HG02981 (cell line): Measurements from ENCODE around the gene NTSR2.

Source experiments
- ATAC-seq: cut with Tn5 transposase; IDR thresholded peaks from one replicate; pipeline ENCODE4 v1.9.1; 2021; ENCODE audit warnings: mild to moderate bottlenecking, moderate library complexity; ENCODE audit not compliant: unreplicated experiment

NTSR2 gene

DNA sequence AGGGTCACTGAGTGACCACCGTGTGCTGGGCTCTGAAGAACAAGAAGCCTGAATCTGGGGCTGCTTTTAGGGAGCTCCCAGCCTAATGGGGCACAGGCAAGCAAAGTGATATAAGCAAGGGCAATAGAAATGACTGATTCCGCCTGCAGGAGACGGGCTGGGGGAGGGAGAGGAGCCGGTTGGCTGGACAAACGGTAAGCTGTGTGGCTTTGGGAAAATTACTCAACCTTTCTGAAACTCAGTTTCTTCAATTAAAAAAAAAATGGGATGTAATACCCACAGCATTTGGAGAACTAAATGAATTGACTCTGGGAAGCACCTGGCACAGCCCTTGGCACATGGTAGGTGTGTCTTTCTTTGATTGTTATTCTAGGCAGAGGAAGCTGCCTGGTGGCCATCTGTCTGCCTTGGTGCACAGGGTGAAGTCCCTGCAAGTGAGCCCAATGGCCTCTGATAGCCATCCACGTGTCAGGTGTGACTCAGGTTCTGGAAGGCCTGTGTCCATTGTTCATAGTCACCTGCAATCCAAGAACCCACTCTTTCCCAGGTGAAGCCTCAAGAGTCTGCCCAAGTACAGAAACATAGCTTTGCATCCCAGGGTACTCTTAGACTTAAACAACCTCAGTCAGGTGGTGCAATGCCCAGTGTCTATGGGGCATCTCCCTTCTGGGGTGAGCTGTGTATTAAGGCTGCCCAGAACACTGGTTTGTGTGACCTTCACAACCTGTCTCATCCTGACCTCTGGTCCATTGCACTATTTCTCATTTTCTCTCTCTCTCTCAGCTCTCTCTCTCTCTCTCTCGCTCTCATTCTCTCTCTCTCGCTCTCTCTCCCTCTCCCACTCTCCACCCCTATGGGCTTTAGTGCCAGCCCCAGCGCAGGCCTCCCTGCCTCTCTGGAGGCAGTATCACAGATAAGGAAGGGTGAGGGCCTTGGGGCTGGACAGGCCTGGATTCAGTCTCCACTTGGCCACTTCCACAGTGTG lies 30.0 kb upstream of the NTSR2 start:
- no peak for ATAC-seq

DNA sequence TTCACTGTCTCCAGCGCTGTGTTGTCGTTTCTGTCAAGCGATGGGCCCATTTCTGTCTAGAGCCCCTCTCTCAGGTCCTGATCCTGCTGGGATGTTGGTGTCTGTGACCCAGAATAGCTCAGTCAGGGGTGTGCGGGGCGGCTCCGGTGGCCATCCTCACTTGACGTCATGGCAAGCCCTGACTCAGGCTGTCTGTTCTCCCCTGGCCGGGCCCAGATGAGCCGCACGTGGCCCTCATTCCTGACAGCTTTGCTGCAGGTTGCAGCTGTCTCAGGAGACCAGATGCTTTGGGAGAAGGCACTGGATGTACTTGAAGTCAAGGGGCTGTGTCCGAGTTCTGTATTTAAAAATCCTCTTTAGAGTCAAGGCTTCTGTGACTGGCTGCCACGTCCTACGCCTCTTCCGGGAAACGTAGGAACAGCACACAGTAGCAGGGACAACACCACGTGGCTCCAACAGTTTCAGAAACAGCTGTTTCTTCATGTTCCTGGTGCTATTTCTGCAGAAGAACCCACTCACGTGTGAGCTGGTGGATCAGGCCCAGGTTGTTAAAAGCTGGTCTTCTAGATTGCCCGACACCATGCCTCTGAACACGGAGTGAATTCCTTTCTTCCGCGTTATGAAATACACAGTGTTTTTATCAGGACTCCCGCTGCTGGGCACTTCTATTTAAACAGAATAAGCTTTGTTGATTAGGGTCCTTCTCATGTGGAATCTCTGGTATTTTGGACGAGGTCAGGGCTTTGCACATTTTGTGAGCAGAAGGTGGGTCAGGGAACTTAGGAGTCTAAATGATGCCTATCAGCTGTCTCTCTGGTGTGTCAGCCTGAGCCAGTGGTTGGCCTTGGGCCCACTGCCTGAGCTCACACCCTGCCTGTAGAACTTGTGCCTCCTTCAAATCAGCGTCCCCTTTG lies 28.3 kb upstream of the NTSR2 start:
- ATAC-seq = no peak

DNA sequence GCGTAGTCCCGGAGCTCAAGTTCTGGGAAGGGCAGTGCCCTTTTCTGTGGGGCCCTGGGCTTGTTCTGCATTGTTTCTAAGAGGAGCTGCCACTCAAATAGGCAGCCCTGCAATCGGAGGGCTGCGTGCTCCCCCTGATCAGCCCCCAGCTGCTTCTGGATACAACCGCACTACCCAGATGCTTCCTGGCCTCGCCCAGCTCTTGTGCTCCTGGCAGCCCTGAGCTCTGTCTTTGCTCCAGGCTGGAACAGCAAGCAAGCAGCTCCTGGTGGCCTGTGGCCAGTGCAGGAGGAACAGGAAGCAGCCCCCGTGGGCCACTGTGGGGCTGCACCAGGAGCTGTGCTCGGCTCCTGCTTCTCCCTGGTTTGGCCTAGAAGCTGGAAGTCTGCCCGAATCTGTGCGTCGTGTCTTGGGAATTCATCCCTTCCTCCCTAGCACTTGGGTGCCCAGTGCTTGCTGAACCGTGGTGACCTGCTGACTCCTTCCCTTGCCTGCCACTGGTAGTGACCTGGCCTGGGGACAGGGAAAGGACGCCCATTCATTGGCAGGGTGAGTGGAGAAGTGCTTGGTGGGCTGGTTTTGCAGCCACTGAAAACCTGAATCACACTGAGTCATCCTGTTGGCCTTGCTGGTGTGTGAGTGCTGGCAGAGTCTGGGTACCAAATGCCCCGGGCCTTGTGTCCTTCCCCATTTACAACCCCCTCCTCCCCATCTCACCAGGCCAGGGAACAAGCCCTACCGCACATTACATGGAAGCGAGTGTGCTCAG lies 27.3 kb upstream of the NTSR2 start:
- no peak for ATAC-seq

DNA sequence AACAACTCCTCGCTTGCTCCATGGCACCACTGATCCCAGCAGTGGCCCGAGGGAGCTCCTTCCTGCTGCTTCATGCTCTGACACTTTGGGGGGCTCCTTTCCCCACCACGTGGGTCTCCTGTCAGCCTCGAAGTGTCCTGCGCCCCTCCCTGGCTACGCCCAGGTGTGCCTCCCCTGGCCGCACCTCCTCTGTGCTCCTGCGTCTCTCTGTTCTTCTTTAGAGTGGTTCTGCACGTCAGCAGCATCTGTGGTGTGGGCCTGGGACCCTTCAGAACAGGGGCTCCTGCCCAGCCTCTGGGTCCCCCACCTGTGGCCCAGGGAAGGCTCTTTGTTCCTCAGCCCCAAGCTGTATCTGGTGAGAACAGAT lies 26.7 kb upstream of the NTSR2 start:
- ATAC-seq = no peak

DNA sequence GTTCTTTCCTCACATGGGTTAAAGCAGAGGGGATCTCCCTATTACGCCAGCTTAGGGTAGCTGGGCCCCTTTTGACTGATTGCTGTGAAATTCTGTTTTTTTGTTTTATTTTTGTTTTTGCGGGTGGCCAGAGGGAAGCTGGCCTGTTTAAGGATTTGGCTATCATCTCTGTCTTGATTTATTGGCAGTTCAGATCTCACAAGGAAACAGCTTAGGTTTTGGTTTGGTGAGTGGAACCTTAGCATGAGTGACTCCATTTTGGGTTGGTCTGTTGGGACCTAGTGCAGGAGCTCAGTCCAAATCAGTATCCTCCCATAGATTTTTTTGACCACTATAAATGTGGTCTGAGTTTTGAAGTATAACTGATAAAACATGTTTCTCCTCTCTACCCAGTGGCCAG lies 25.6 kb upstream of the NTSR2 start:
- no peak for ATAC-seq

DNA sequence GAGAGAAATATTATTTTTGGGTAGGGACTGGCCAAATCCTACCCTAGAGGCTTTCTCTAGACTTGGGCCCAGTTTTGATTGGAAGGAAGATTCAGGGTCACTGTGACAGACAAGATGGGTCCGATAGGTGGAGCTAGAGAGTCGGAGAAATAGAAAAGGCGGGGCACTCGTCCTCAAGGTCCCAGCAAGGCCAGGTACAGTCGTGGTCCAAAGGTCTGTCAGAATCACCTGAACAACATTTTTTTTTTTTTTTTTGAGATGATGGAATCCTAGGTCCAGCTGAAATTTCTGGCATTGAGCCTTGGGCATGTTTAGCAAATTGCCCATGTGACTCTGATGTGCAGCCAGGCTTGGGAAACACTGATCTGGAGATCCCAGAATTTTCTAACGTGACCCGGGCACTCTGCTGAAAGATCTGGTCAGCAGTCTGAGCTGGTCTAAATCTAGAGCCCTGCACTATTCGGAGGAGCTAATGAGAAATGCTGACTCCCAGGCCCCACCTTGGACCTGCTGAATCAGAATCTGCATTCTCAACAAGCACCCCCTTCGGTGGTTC lies 23.0 kb upstream of the NTSR2 start:
- peak; percentile 79 for ATAC-seq

DNA sequence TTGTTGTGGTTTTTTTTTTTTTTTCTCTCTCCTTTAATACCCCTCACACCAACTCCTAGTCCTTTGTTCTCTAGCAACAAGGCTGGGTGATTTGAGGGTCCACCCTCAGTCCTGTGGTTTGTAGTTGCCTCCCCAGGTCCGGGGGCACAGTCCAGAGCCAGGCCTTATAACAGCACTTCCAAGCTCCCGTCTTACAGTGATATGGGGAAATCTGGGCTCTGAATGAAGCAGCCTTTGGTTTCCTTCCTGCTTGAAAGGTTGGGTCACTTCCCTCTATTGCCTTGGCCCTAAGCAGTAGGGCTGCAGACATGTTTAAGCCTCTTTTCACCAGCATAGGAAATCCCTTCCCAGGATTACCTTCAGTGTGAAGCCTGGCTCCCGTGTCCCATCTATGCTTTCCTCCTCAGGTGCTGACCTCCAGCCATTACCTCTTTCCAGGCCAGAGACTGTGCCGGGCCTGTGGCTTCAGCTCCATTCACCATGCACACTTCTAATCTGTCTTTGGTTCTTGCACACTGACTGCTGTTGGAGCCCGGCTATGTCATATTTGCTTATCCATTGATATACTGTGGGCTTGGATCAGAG lies 21.2 kb upstream of the NTSR2 start:
- no peak for ATAC-seq

DNA sequence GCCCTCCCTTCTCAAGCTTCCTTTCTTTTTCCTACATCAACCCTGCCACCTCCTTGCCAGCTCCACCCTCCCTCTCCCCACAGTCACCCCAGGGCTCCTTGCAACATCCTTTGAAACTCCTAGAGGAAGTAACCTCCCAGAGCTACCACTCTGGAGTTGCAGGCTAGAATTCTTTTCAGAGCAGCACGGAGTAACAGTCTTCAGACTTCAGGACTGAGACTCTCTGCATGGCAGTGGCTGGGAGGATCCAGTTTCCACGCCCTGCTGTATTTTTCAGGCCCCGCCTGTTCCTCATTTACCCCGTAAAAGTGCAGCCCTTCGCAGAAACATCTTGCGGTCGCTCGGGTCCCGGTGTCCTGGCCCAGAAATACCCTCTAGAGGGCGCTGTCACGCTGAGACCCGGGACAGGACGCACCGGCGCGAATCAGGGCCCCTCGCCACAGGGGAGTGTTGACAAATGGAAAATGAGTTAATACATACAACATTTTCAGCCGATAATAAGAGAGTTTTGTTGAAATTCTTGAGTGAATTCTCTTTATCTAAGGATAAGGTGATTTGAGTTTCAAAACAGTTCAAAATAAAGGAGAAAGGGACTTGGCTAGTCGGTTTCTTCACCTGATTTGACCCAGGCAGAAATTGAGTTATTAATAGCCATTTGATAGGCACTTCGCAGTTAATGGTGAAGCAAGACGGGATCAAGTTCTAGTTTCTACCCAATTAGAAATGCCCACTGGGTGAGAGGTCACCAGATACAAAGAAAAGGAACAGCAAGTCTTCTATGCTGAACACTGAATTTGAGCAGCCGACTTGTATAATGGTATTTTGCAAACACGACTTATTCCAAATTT lies 18.5 kb upstream of the NTSR2 start:
- ATAC-seq = peak; percentile 74

DNA sequence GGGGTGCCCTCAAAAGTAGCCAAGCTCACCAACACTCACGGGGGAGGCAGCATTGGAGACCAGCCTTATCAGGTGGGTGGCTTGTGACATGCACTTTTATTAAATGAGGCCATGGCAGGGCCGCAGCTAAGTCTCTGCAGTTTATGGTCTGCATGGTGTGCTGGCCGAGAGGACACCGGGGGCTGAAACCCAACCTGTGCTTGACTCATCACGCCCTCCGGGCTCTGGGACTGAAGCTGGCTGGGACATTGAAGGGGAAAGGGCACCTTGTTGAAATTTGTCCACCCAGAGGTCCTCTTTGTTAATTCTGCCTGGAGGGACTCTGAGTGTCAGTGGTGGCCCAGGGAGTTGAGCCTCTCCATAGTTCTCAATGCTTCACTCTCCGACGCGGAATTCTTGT lies 17.7 kb upstream of the NTSR2 start:
- no peak for ATAC-seq

DNA sequence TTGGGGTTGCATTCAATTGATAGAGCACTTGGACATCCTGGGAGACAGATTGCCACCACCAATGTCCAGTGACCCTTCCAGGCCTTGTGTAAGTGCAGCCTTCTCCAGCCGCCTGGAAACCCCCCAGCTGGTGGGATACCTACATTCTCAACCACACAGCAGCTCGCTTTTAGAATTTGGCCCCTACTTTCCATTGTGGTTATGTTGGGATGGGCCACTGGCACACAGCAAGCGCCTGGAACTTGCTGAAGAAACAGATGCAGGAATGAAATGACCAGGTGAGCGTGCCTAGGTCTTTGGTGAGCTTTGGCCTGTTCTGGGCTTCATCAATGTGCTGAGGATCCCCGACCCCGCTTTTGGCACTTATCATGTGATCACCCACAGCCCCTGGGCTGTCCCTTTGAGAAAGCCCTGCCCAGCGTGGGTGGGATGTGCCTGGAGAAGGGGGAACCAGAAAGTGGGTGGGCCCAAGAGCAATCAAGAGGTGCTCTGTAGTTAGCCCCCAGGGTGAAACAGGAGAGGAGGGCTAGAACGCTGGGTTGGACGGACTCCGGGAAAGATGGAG lies 16.0 kb upstream of the NTSR2 start:
- no peak for ATAC-seq

DNA sequence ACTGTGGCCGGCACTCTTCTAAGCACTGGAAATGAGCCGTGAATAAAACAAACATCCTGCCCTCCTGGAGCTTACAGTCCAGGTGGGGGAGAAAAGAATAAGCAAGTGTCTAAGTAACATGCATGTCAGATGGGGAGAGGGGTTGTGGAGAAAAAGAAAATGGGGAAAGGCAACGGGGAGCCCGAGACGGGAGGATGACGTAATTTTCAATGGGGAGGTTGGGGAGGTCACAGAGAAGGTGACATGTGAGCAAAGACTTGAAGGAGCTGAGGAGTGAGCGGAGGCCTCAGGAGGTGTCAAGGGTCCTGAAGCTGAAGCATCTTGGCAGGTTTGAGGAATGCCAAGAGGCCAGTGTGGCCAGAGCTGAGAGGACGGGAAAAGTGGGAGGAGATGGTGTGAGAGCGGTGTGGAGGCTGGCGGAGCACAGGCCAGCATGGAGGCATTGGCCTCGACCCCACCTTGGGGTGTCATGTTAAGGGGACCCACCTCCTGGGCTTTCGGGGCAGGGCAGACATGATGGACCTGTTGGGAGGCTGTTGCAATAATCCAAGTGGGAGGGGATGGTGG lies 15.0 kb upstream of the NTSR2 start:
- no peak for ATAC-seq

DNA sequence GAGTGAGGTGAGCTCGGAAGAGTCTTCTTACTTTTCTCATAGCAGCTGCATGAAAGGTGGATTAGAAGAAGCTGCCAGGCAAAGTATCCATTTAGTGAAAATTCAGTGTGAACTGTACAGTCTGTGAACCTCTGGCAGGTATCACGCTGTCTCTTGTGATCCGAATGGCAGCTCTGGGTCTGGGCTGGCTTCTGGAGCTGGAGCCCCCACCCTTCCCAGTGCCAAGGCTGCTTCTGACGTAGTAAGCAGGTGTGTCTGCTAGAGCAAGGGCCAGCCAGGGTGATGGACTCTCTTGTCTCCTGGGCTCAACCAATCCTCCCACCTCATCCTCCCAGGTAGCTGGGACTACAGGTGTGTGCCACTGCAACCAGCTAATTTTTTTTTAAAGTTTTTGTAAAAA lies 14.0 kb upstream of the NTSR2 start:
- no peak for ATAC-seq

DNA sequence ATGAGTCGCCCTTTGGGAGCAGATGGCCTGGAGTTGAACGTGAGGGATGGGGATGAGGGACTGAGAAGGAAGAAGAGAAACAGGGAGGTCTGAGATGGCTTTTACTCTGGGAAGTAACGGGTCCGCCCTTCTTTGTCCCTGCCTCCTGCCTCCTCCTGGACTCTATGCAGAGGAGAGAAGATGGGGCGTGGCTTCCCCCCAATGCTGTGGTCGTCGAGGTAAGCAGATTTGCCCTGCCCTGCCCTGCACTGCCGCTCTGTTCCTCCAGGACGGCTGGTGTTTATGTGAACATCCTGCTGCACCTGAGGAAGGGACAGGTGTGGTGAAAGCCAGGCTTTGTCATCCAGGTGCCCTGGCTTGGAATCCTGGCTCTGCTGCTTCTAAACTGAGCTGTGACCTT lies 13.5 kb upstream of the NTSR2 start:
- ATAC-seq = no peak

DNA sequence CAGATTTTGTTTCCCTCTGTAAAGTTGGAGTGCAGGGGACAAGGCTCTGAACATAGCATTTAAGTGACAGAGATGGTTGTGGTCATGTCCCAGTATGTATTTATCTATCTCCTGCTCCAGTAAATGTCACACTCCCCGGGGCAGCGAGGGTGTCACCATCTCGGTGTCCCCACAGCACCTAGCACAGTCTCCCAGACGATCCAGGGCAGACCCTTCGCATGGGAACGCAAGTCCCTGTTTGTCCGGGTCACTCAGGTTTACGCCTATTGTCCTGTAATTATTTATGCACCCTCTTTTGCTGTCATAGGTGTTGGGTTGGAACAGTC lies 12.6 kb upstream of the NTSR2 start:
- no peak for ATAC-seq

DNA sequence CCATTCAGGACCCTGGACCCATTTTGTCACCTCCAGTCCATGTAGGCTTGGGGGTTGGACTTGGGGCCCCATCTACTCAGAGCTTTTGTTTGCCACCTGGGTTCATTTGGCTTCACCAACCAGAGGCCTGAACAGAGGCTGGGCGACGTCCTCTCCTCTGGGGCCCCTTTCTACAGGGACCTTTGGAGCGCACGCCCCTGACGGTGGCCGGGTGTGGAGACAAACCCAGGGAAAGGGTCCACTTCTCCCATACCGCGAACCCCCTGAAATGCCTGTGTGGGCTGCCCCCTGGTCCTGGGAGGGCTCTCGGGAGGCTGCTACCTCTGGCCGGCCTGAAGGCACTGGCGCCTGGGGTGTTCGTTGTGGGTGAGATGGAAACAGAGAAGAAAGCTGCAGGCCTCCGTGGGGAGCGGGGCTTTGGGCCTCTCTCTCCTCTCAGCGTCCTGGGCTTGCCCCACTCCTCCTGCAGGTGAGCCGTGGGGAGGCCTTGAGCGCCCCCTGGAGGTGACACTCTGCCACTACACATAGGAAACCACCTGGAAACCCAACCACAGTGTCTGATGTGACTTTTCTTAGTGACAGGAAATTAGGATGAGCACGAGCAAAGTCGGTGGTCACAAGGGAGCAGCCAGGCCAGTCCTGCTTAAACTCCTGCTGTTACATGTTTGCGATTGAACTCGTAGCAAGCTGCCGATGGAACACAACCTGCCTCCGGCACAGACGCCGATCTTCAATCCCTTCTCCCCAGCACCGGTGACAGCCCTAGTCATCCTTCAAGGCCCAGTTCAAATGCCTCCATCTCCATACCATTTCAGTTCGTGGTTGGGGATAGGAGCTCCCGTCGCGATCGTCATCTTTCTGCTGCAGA lies 12.0 kb upstream of the NTSR2 start:
- ATAC-seq = peak; percentile 61

DNA sequence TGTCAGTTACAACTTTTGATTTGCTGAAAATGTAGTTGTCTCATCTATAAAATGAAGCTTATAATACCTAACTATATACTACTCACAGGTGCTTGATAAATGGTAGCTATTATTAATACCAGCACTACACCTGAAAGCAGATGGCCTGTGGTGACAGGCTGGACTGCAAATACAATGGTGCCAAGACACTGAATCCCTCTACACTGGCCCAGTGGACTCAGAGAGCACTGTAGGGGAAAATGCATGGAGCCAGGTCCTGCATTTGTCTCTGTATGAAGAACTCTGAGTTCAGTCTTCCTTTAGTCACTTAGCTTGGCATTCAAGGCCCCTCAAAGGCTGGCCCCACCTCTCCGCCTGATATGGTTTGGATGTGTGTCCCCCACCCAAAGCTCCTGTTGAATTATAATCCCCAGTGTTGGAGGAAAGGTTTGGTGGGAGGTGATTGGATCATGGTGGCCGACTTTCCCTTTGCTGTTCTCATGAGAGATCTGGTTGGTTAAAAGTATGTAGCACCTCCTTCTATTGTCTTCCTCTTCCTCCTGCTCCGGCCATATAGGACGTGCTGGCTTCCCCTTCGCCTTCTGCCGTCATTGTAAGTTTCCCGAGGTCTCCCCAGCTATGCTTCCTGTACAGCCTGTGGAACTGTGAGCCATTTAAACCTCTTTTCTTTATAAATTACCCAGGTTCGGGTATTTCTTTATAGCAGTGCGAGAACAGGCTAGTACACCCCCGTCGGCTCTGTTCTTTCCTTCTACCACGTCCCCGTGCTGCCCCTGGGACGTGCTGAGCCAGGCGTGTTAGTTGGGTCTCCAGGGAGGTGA lies 11.1 kb upstream of the NTSR2 start:
- no peak for ATAC-seq
